Measurements from ENCODE around the gene RMC1.
"Not testable (repeated sequence)": the region's sequence is repeated elsewhere in the genome, so short reads cannot be mapped to it uniquely, and the experiment has no call there.

The RMC1 gene

DNA sequence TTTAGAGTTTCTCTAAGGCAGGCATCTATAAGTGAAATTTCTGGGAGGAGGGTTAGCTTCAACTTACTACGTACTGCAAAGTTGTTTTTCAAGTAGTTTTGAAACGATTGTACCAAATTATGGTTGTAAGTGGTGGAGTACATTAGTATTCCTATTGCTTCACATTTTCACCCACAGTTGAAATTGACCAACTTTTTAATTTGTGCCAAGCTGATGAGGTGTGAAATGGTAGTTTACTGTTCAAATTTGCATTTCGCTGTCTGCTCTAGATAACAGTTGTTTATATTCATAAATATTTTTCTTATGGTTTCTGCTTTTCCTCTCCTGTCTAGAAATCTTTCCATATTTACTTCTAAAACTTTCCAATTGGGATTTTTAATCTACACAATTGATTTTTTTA is 64.4 kb downstream of the RMC1 start:
- no peak for DNase-seq

- no peak for DNase-seq
Observed at GRCh38 chr18:23568281-23569138, 65.2 kb downstream of the RMC1 start.

GRCh38 chr18:23569299-23570063 is 66.2 kb downstream of the RMC1 start:
- no peak for DNase-seq

- DNase-seq: no peak
Observed at GRCh38 chr18:23570912-23571504, 67.7 kb downstream of the RMC1 start.

DNA sequence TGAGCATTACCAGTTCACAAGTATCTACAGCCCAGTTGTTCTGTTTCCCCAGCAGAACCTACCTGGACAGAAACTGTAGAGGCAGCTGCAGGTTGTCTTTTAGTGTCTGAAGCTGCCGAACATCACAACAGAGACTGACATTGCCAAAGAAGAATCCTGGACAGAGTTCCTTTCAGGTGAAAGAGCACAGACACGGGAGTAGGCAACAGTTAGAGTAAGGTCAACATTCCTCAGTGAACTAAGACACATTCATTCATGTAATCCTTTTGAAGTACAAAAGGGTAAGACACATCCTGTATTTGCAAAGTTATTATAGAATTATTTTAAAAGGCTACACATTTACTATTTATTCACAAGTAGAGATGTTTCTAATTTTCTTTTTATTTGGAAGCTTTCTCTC is 68.7 kb downstream of the RMC1 start:
- no peak for DNase-seq

GRCh38 chr18:23572570-23572969 is 69.3 kb downstream of the RMC1 start:
- no peak for DNase-seq

GRCh38 chr18:23573020-23573419 is 69.7 kb downstream of the RMC1 start:
- no peak for DNase-seq

DNA sequence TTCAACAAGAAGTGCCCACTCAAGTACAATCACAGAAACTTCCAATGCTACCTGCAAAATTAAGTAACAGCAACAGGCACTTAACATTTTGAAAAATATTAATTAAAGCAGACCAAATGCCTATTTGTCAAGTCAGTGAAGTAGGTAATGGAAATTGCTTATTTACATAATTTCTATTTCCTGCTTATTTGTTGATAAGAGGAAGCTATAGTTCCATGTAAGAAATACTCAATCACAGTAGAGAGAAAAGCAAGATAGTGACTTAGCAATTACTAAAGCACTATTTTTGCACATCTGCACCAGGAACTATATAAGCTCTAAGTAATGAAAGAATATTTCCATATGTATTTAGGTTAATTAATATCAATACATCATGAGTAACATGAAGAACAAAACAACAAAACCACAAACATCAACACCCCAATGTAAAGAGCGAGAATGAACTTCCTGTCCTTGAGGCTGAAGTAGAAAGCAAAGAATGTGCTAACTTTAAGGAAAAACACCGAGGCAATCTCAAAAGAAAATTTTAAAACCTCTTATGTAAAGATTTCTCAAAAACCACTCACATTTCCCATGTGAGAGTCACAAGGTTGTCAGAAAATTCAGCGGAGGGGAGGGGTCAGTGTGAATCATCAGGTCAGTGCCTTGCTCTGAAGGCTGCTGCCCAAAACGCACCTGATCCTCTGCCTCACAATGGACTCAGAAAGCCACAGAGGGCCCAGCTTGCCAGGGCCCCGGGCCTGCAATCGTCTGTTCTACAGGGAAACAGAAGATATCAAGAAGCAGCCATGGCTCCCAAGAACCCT is 70.5 kb downstream of the RMC1 start:
- DNase-seq: no peak

- no peak for DNase-seq
Observed at GRCh38 chr18:23574611-23575308, 71.4 kb downstream of the RMC1 start.

DNA sequence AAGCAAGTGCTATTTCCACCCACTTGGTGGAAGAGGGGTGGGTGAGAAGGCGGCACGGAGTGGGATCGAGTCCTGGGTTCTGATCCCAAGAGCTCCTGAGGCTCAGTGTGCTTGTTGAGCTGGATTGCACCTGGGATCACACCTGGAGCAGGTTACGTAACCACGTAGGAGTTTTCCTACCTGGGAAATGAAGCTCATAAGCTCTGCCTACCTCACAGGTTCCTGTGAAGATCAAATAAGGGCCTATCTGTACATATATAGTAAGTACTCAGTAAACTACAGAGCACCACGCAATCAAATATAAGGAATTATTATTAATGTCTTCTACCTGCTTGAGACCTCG is 72.0 kb downstream of the RMC1 start:
- DNase-seq: no peak

DNA sequence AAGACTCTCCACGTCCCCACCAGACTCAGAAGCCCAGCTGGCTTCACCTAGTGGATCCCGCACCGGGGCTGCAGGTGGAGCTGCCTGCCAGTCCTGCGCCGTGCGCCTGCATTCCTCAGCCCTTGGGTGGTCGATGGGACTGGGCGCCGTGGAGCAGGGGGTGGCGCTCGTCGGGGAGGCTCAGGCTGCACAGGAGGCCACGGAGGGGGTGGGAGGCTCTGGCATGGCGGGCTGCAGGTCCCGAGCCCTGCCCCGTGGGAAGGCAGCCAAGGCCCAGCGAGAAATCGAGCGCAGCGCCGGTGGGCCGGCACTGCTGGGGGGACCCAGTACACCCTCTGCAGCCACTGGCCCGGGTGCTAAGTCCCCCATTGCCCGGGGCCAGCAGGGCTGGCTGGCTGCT is 74.2 kb downstream of the RMC1 start:
- not testable (repeated sequence) for DNase-seq

DNA sequence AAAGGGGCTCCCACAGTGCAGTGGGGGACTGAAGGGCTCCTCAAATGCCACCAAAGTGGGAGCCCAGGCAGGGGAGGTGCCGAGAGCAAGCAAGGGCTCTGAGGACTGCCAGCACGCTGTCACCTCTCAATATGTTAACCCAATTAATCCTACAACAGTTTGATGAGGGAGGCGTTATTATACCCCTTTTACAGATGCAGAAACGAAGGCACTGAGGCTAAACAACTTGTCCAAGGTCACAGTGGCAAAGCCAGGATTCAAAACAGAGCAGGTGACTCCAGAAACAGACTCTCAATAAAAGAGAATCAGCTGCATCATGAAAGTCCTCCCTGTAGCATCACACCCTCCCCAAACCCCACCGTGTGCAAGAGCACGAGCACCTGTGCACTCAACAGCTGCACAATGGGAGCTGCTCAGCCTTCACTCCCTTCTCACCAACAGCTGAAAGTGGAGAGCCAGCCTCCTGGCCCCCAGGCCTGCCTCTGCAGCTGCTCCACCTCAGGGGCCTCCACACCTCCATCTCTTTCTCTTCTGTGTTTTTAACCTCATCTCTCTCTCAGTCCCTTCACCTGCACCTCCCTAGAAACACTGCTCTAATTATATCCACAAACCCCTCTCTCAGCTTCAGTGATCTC is 74.9 kb downstream of the RMC1 start:
- DNase-seq: no peak

- no peak for DNase-seq
Observed at GRCh38 chr18:23578891-23579653, 75.8 kb downstream of the RMC1 start.

DNA sequence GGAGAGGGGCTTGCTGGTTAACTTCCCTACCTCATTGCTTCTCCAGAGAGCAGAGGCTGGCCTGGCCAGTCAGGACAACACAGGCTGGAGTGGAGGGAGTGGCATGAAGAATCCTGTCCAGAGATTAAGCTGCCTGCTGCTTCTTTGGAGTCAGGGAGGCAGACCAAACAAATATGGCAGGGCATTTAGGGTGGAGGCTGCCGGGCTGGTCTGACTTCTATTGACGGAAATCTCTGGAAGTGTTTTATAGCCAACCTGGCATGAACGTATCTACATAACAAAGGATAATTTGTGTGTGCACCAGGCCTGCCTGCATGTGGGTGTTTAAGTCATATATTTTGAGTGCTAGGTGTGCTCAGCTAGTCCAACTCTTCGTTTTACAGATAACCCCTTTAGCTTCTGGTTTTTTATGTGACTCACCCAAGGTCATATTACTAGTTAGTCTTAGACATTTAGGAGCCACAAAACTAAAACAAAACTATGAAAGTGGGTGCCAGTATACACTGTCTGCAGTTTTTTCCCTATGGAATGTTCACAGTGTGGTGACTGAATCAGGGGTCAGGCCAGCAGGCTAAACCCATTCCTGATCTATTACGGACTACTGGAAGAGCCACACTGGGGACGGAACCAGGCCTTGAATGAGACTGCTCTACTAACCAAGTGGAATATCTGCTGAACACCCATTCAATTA is 77.5 kb downstream of the RMC1 start:
- DNase-seq: no peak
